ENCODE results near the gene PWP1. TPM values are rescaled to one million over a fixed set of nuclear protein-coding genes. Genes with fewer than 3 reads are reported as not detected.

The PWP1 gene
- total and polyA plus RNA-seq, 10 of the 15 experiments (the other 5 are each of a cell fraction or from before 2014, with no cell fraction given): 42.4 to 283 (median 84.6) TPM

DNA sequence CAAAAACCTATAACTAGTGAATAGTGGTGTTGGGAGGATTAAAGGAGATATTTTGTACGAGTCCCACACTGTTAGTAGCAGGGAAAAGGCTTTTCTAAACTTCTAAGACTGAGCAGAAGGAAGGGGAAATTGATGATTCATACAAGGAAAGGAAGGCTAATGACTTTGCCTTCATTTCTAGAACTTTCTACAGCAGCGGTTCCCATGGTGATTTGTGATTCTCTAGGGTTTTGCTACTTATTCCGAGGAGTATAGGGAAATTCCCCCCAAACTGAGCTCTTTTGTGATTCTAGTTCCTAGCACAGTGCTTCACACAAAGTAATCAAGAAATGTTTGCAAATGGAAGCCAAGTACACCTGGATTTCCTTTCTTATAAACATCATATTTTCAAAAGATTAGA lies 23.8 kb upstream of the PWP1 start (continued):
- TF ChIP-seq MYB (IDR thresholded peaks at IDR 0.05; ENCODE audit: borderline replicate concordance, low read depth, low read length) (no peak), RELA (IDR thresholded peaks at IDR 0.05; ENCODE audit: borderline replicate concordance, partially characterized antibody) (no peak), IKZF2 (IDR thresholded peaks at IDR 0.05) (0 out of 4 replicates have a peak, but pooled peaks of 1 of the 2 experiments have one; percentile 14), NFXL1 (IDR thresholded peaks at IDR 0.05; ENCODE audit: borderline replicate concordance) (no peak), ETV6 (conservative IDR thresholded peaks at IDR 0.05 in 1 of 2, IDR thresholded peaks at IDR 0.05 in 1 of 2; ENCODE audit: borderline replicate concordance in 1 of 2, low read depth in 1 of 2) (peak in 1 of 2 experiments; percentile 71; a peak in 1 of 4 replicates), MEF2B (IDR thresholded peaks at IDR 0.05; ENCODE audit: partially characterized antibody, poor library complexity, severe bottlenecking) (peak; percentile 84)

DNA sequence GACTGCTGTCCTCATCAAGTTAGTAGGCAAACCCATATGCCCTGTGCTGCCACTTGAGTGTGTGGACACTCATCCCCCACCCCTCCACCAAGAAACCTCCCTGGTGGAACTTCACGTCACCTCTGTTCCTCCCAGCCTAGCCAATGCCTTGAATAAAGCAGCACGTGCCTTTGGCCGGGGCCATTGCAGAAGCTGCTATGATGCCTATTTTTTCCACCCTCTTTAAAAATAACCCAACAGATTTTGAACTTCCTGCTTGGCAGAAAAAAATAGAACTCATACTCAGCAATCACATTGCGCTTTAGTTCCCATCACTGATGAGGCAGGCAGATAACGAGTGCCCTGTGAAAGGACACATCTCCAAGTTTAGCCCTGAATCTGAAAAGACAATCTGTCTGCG lies 23.1 kb upstream of the PWP1 start:
- RAD21 ChIA-PET (ENCODE audit: unreplicated experiment): no interaction called here
- H3K9me3 ChIP-seq (replicated peaks; ENCODE audit: control insufficient read depth, insufficient read depth, low read length): no peaks in the 10 kb centered on the region
- peaks cover 3% of the 10 kb centered on the region; the same call in 1 of the 2 replicates for H3K4me1 ChIP-seq (ENCODE audit: control insufficient read depth, insufficient read depth, low read length)
- FAIRE-seq (no peak), ATAC-seq (no peak), DNase-seq (ENCODE audit: low read depth, low spot score) (no peak)
- in situ Hi-C loops (cut with MboI): no loop called here
- no peaks in the 10 kb centered on the region for H4K20me1 ChIP-seq (ENCODE audit: control insufficient read depth, insufficient read depth)
- CTCF ChIA-PET: interaction anchor here (1.0 to 1.8 kb wide), 2 partner anchors 8 to 13 kb away, joined by 4 to 6 read pairs; no protein-coding TSS in a partner anchor
- TF ChIP-seq, protein P1, sequence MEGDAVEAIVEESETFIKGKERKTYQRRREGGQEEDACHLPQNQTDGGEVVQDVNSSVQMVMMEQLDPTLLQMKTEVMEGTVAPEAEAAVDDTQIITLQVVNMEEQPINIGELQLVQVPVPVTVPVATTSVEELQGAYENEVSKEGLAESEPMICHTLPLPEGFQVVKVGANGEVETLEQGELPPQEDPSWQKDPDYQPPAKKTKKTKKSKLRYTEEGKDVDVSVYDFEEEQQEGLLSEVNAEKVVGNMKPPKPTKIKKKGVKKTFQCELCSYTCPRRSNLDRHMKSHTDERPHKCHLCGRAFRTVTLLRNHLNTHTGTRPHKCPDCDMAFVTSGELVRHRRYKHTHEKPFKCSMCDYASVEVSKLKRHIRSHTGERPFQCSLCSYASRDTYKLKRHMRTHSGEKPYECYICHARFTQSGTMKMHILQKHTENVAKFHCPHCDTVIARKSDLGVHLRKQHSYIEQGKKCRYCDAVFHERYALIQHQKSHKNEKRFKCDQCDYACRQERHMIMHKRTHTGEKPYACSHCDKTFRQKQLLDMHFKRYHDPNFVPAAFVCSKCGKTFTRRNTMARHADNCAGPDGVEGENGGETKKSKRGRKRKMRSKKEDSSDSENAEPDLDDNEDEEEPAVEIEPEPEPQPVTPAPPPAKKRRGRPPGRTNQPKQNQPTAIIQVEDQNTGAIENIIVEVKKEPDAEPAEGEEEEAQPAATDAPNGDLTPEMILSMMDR (IDR thresholded peaks at IDR 0.05 in 2 of 3, conservative IDR thresholded peaks at IDR 0.05 in 1 of 3; ENCODE audit: control insufficient read depth in 2 of 3, extremely low read depth in 1 of 3, insufficient read depth in 1 of 3, low read depth in 3 of 3, low read length in 3 of 3): no peak
- TF ChIP-seq TAF1 (IDR thresholded peaks at IDR 0.05; ENCODE audit: borderline replicate concordance, low read depth, low read length) (no peak), SREBF1 (IDR thresholded peaks at IDR 0.05; ENCODE audit: low read length) (no peak), BHLHE40 (IDR thresholded peaks at IDR 0.05; ENCODE audit: borderline replicate concordance in 1 of 2, low read depth in 2 of 2, low read length in 1 of 2) (0 out of 4 replicates have a peak, but pooled peaks of 1 of the 2 experiments have one; percentile 31), ZNF207 (IDR thresholded peaks at IDR 0.05; ENCODE audit: borderline replicate concordance) (no peak), ZBED1 (IDR thresholded peaks at IDR 0.05; ENCODE audit: borderline replicate concordance) (no peak), CREM (IDR thresholded peaks at IDR 0.05; ENCODE audit: low read depth) (no peak)
- H3K4me3 ChIP-seq: no peak overlapping the region
- WGBS (ENCODE audit: insufficient coverage, insufficient replicate concordance, low lambda C conversion rate, missing lambda C conversion rate): 54% methylated on average over 6 of the region's 6 CpGs
- H3K27me3 ChIP-seq (replicated peaks in 1 of 2; ENCODE audit: control insufficient read depth in 2 of 2, insufficient read depth in 2 of 2, low read length in 1 of 2): no peaks in the 10 kb centered on the region; a peak in 1 of 4 replicates
- no peaks in the 10 kb centered on the region for H3K79me2 ChIP-seq (ENCODE audit: control insufficient read depth, insufficient read depth, low read length)
- H3K36me3 ChIP-seq (ENCODE audit: control insufficient read depth in 2 of 2, insufficient read depth in 2 of 2, low read length in 1 of 2): no peaks in the 10 kb centered on the region
- H3K27ac ChIP-seq (ENCODE audit: control insufficient read depth, insufficient read depth): no peak overlapping the region
- SMC1A ChIA-PET (ENCODE audit: uncharacterized antibody, unreplicated experiment): interaction anchor here (1.4 kb wide), 1 partner anchor 16 kb away, joined by 3 read pairs; no protein-coding TSS in a partner anchor
- no peak overlapping the region for H3K9ac ChIP-seq (ENCODE audit: control insufficient read depth, insufficient read depth, low read length)
- H3K4me2 ChIP-seq (ENCODE audit: control insufficient read depth, insufficient read depth): no peak overlapping the region
- intact Hi-C loops (cut with micrococcal nuclease; ENCODE audit: unreplicated experiment): no loop called here
- POLR2A ChIA-PET: no interaction called here
- BruUV-seq (replicated peaks): no TSS peak
- H2AFZ ChIP-seq (ENCODE audit: control insufficient read depth, low read depth, low read length): no peak overlapping the region

Measured in GM12878 (cell line).